HUDEP-2 (cell line): Measurements from ENCODE around the gene CDHR4.
A peak's percentile ranks its signal among the peaks of the same experiment; 100 is the strongest.
"Not testable (repeated sequence)": the region's sequence is repeated elsewhere in the genome, so short reads cannot be mapped to it uniquely, and the experiment has no call there.

ENCODE experiments used
- DNase-seq, 76 experiments: peaks; one replicate each; lab custom pipeline; 2025; ENCODE audit not compliant: unreplicated experiment in 76 of 76; lab: John Stamatoyannopoulos, UW

CDHR4 gene

DNA sequence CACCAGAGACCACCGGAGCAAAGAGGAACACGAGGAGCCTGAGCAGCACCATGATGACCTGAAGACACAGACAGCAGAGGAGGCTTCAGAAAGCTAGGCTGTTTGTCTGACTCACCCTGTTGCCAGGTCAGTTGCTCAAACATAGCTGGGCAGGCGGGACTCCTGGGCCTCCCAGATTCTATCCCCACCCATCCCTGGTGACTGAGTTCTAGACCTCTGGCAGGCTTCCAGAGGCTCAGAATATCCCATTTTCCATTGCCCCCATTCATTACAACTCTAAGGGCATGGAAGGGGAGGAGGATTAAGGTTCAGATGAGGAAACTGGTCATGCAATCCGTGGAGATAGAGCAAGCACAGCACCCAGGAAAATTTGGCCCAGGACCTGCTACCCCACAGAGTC, at the start of gene CDHR4:
TSS of gene CDHR4 (minus strand) at position 113 of the 400 bp plus-strand sequence. CDS start at position 52, 61 bp downstream.
- peak in 19 of 76 experiments; percentile 14 to 54 (median 24) for DNase-seq

DNA sequence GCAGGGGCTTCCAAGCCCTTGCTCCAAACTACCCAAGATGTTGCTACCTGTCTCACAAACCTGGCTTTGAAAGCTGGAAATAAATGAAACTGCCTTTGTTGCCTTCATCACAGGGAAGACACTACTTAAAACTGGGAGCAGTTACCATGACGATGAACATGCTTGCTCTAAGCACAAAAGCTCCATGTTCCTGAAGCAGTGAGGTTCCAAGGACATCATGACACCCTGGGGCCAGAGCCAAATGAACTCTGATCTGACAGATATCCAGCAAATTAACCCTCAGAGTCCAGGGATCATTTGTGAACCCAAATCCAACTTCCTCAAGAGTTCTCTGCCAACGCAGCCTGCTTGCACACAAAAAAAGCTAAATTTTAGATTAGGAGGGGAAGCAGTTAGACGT, 46.0 kb upstream of the CDHR4 start:
- no peak for DNase-seq

DNA sequence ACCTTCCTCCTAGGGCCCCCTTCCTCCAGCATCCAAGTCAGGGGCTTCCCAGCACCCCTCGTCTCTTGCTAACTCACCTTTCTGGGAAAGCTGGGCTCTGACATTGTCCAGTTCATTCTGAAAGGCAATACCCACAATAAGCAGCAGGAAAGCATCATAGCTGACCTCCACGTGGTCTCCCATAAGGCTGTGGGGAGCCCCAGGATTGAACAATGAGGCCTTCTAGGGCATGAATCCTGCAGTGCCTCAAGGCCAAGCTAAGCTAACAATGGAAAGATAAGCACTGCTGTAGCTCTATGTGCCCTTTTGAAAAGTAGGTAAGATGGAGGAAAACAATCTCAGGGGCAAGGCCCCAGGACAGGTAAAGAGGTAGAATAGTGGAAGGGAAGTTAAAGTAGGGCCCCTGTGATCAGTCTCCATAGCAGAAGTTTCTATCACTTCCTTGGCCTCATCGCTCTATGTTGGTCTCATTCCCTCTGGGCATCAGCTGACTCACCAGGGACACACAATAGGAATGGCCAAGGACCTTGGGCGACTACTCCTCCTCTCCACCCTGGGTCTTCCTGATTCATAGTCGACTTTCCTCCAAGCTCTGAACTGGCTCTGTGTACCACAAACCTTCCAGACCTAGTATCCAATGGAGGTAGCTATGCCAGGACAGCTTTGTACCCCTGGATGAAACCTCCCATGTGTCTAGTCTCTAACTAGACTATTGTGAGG, 45.0 kb upstream of the CDHR4 start:
- no peak for DNase-seq

GRCh38 chr3:49842843-49843517, 43.3 kb upstream of the CDHR4 start:
- no peak for DNase-seq

GRCh38 chr3:49841806-49842205, 42.1 kb upstream of the CDHR4 start:
- no peak for DNase-seq

DNA sequence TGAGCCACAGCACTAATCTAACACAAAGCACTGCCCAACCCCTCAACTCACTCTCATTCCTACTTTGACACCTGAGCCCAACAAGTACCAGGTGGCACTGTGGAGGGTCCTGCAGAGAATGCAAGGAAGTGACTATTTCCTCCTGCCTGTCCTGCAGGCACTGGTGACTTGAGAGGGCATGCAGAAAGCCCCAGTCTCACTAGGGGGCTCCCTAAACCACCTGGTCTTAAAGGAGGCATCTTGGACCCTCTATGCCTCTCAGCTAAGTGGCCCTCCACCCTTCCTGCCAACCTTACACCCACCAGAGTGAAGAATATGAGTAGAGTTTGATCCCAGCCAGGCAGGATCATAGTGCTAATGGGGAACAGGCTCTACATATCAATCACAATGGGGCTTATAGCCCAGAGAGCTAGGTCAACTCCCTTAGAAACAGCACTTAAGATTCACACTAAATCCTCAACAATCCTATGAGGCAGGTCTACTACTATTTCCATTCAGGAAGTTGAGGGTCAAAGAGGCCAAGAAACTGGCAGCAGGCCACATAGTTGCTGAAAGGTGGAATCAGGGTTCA, 41.5 kb upstream of the CDHR4 start:
- peak in 11 of 76 experiments; percentile 2 to 23 (median 5) for DNase-seq

DNA sequence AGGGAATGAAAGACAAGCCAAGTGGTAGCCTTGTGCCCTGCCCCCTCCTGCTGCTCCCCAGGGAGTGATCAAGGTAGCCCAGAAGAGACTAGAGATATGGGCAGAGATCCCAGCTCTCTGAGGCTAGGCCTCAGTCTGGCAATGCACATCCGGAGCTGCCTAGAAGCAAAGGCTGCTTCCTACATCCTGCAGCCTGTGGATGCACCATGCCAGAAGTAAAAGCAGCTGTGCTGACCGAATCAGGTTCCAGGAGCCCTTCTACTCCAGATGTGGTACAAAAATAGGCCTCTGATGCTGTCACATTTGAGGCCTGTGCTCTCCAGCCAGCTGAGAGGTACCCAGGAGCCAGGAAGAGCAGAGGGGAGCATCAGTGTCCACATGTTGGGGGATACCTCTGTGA, 40.7 kb upstream of the CDHR4 start:
- no peak for DNase-seq

DNA sequence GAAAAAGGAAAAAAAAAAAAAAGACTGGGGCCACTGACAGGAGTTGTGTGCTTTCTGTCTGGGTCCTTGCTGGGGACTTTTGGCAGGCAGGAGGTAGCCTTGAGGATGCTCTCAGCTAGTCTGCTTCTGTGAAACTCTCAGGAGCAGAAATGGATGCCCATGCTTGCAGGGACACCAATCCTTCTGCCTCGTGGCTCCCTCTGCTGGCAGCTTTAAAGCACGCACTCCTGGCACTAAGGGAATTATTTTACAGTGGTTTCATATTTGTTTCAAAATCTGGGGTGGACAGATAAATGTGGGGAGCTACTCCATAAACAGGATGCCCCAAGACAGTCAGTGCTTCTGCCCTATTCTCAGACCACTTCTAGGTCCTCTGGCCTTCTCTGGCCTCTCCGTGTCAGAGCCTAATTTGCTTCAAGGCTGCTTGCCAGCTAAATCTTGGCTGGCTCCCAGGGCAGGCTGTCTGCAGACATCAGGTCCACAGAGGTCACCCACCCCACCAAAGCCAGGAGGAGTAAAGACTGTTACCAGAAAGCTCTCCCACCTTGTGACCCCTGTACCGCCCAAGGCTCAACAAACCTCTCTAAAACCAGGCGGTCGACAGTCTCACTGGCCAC, 39.6 kb upstream of the CDHR4 start:
- DNase-seq = peak in 67 of 76 experiments; percentile 5 to 79 (median 52)

DNA sequence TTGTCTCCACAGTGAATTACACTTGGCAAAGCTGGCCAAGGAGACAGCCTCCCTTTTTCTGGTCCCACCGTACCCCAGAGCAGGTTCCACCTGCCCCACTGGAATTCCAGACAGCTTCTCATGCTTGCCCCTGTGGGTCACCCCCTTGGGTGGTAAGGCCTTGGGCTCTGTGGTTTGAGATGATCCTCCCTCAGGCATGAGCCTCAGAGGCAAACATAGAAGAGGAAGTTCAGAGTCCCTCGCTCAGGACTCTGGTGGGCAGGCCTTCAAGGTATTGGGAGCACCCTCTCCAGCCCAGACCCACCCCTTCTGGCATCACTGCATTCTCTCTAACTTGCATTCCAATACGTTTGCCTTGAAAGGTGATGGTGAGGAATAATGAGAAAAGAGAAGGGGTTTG, 31.7 kb upstream of the CDHR4 start:
- DNase-seq = no peak

DNA sequence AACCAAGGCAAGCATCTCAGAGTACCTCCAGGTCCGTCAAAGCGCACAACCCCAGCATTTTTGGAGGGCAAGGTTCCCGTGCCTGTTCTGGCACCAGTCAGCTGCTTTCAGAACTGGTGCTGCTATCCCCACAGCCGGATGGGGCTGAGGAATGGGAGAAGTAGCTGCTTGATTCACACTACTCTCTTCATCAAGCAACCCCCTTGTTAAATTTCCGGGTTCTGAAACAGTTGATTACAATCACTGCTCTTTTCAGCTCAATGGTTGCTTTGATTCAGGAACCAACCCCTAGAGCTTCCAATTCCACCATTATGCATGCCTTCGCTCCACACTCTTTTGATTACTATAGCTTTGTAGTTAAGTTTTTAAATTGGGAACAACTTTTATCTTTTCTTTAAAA, 26.3 kb upstream of the CDHR4 start:
- no peak for DNase-seq

GRCh38 chr3:49823131-49823530, 23.5 kb upstream of the CDHR4 start:
- DNase-seq = not testable (repeated sequence)

DNA sequence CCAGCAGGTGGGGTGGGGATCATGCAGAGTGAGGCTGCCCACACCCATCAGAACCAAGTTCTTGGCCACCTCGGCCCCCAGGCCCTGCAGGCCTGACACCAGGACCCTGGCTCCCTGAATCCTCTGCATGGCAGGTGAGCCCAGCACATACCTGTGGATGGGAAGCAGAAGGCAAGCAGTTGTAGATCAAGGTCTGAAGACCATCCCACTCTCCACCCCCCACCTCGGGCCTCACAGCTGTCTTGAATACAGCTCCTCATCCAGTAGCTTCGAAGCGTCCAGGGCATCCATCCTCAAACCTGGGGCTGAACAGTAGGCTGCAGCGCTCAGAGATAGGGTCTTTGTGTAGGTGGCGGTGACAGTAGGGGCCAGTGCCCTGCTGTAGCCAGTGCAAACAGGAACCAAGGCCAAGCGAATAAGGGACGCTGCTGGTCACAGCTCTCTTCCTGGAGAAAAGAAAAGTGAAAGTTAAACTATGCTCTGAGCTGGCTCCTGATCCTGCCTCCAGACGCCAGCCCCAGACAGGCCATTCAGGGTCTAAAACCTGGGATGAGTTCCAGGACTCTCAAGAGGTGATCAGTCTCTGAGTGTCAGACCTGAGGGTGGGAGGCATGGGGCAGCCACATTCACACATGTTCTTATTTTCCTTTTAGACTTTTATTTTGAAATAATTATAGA, 14.0 kb upstream of the CDHR4 start, which contains the start of gene UBA7:
TSS of gene UBA7 (minus strand) at position 457 of the 678 bp plus-strand sequence. CDS start at position 291, 166 bp downstream.
- peak in 4 of 76 experiments; percentile 8 to 32 (median 22) for DNase-seq

DNA sequence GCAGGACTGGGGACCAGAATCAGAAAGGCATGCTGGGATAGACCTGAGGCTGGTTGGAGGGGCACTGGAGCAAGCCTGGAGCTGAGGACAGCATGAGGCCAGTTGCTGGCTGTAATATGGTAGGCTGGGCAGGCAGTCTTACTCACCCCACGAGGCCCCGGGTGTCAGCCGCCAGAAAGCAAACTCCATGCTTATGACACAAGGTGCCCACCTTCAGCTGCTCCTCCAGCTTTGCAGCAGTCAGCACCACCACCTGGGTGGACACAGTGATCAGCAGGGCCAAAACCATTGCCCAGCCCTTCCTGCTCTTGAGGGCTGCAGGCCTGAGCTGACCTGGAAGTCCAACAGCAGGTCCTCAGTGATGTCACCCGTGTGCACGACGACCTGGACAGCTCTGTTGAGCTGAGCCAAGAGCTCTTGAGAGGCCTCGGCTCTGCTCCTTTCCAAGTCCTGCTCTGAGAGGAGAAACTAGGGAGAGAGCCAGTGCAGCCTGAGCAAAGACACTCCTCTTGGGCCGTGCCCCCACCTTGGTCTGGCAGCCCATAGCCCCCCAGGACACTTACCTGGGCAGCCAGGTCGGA, 13.3 kb upstream of the CDHR4 start:
- no peak for DNase-seq

DNA sequence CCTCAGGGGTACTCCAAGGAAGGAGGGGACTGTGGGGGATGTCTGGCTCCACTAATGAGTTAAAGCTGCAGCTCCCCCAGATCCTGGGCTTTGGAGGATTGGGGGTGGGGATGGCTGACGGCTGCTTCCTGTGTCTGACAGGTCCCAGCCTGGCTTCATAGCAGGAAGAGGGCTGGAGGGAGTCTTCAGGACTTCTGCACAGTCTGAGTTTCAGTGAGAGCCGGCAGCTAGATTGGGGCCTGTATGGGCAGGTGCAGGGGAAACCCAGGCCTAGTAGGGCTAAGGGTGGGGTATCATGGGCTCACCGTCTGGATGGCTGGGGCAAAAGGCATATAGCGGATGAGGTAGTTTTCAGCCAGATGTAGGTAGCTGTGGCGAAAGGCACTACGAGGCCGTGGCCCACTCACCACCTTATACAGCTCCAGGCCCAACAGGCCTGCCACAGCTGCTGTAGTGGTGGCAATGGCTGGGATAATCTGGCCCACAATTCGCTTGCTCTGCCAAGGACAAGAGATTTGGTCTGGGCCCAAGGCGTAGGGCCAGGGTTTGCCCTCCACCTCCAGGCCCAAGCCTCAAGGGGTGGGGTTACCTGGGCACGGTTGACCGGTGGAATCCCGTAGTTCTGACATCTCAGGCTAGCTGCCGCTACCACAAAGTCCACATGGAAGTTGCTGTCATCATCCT, 7.9 kb upstream of the CDHR4 start:
- no peak for DNase-seq

DNA sequence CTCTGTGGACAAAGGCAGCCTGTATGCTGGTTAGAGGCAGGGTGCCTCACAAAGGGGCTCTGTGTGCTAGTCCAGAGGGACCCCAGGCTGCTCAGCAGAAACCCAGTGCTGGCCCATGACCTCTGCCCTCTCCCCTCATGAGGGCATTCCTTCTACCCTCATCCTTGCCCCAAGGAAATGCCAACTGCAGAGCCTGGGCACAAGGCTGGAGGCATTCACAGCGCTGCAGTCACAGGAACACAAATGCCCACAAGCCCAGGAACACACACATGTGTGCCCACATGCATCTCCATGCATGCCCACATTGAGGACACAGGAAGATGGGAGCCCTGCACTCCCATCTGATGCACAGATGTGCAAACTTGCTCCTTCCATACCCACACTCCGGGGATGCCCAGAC, 7.2 kb upstream of the CDHR4 start:
- DNase-seq = no peak

- peak in 12 of 76 experiments; percentile 3 to 47 (median 20) for DNase-seq
These were observed 6.4 kb upstream of the CDHR4 start for GRCh38 chr3:49805897-49806701.

DNA sequence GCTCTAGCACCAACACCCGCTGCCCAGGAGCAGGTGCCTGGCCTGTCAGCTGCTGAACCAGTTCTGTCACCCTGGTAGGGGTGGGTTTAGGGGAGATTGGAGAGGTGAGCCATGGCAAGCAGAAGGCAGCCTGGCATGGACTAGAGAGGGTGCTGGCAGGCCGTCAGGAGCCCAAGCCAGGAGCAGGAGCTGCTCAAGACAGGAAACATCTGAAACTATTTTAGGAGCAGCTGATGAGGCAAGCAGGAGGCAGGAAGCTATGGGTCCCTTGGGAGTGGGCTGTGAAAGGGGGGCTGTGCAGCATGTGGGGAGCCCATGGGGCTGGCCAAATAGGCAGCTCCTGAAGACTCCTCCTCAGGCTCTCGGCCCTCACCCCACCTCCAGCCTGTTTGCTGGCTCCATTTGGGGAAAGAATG, 5.7 kb upstream of the CDHR4 start:
- no peak for DNase-seq

DNA sequence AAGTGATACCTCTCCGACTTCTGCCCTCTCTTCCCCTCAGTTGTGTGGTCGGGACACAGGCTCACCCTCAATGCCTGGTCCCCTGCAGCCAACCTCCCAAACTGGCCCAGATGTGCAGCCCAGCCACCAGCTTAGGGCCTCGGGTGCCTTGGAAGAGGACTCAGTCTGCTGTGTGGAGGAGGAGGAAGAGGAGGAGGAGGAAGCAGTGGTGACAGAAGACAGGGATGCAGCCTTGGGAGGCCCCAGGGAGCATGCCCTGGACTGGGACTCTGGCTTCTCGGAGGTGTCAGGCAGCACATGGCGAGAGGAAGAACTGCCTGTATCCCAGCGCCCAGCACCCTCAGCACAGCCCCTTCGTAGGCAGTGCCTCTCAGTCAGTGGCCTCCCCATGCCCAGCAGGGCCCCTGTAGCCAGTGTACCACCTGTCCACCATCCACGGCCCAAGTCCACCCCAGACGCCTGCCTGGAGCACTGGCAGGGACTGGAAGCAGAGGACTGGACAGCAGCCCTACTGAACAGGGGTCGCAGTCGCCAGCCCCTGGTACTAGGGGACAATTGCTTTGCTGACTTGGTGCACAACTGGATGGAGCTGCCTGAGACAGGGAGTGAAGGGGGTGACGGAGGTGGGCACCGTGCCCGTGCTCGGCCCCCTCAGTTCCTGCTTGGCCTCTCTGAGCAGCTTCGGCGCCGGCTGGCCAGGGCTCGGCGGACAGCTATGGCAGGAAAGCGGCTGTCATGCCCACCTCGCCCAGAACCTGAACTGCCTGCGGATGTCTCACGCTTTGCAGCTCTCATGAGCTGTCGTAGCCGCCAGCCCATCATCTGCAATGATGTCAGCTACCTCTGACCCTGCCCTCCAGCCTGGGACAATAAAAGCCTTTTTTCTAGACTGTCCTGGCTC, 4.7 kb upstream of the CDHR4 start:
- no peak for DNase-seq
